Neural crest cell (in vitro differentiated cells): Measurements from ENCODE around the gene RFX3. TPM values are rescaled to one million over a fixed set of nuclear protein-coding genes. Genes with fewer than 3 reads are reported as not detected.

ENCODE experiments used
- DNase-seq: peaks from one replicate; pipeline ENCODE4 v3.0.0; 2021; ENCODE audit warnings: low read depth, mixed read lengths, low spot score
- H3K27ac Mint-ChIP-seq: one replicate; pipeline ENCODE4 v1.8.0; 2021; ENCODE audit warnings: mild to moderate bottlenecking, mixed read lengths; ENCODE audit not compliant: unreplicated experiment
- H3K27me3 Mint-ChIP-seq: 2 replicates; pipeline ENCODE4 v1.8.0; 2021; ENCODE audit warnings: low read depth, mild to moderate bottlenecking, mixed read lengths
- H3K36me3 Mint-ChIP-seq: 2 replicates; pipeline ENCODE4 v1.8.0; 2021; ENCODE audit warnings: low read depth, mild to moderate bottlenecking, mixed read lengths
- H3K4me1 Mint-ChIP-seq: 2 replicates; pipeline ENCODE4 v1.8.0; 2021; ENCODE audit warnings: mixed read lengths
- H3K4me3 Mint-ChIP-seq: one replicate; pipeline ENCODE4 v1.8.0; 2021; ENCODE audit warnings: mild to moderate bottlenecking, mixed read lengths
- H3K9me3 Mint-ChIP-seq: 2 replicates; pipeline ENCODE4 v1.8.0; 2021; ENCODE audit warnings: mixed read lengths
- CTCF ChIP-seq: fragments of 200-600 bp; sonication (generic); conservative IDR thresholded peaks from 2 replicates; pipeline ENCODE4 v1.5.0; 2021; ENCODE audit warnings: antibody characterized with exemption, mild to moderate bottlenecking
- total RNA-seq: library from RNA; stranded (reverse); gene quantifications from 2 replicates; pipeline ENCODE4 v1.2.1, GENCODE V29; 2021

Gene RFX3
- total RNA-seq, 1 donor from 2014 or later: 46.9 TPM

- no peaks in the 10 kb centered on the region for H3K27me3 Mint-ChIP-seq
- no peak for DNase-seq
- H3K4me3 Mint-ChIP-seq: no peak overlapping the region
- TF ChIP-seq CTCF: no peak
- no peaks in the 10 kb centered on the region for H3K4me1 Mint-ChIP-seq
- H3K27ac Mint-ChIP-seq: no peak overlapping the region
- no peaks in the 10 kb centered on the region for H3K9me3 Mint-ChIP-seq
- peaks cover 9% of the 10 kb centered on the region for H3K36me3 Mint-ChIP-seq
Measured at GRCh38 chr9:3235497-3235896, 290.3 kb downstream of the RFX3 start.

GRCh38 chr9:3224931-3225330 is 300.9 kb downstream of the RFX3 start:
- Mint-ChIP-seq H3K27me3 (no peaks in the 10 kb centered on the region), H3K36me3 (peaks cover 9% of the 10 kb centered on the region), H3K9me3 (no peaks in the 10 kb centered on the region), H3K27ac (no peak overlapping the region), H3K4me1 (peaks cover 6% of the 10 kb centered on the region), H3K4me3 (no peak overlapping the region)
- no peak for TF ChIP-seq CTCF
- no peak for DNase-seq

- no peak for DNase-seq
- no peak overlapping the region for H3K27ac Mint-ChIP-seq
- H3K4me1 Mint-ChIP-seq: peaks cover 3% of the 10 kb centered on the region
- no peaks in the 10 kb centered on the region for H3K27me3 Mint-ChIP-seq
- TF ChIP-seq CTCF: no peak
- H3K9me3 Mint-ChIP-seq: no peaks in the 10 kb centered on the region
- no peaks in the 10 kb centered on the region for H3K36me3 Mint-ChIP-seq
- H3K4me3 Mint-ChIP-seq: no peak overlapping the region
Measured at GRCh38 chr9:3215658-3216057, 310.1 kb downstream of the RFX3 start.

GRCh38 chr9:3214741-3215140 is 311.1 kb downstream of the RFX3 start:
- no peak for TF ChIP-seq CTCF
- Mint-ChIP-seq H3K27me3 (no peaks in the 10 kb centered on the region), H3K36me3 (no peaks in the 10 kb centered on the region), H3K4me1 (no peaks in the 10 kb centered on the region), H3K9me3 (no peaks in the 10 kb centered on the region), H3K27ac (no peak overlapping the region), H3K4me3 (no peak overlapping the region)
- DNase-seq: no peak

- DNase-seq: no peak
- TF ChIP-seq CTCF: no peak
- Mint-ChIP-seq H3K27me3 (no peaks in the 10 kb centered on the region), H3K27ac (no peak overlapping the region), H3K4me3 (no peak overlapping the region), H3K36me3 (no peaks in the 10 kb centered on the region), H3K9me3 (no peaks in the 10 kb centered on the region), H3K4me1 (no peaks in the 10 kb centered on the region)
Measured at GRCh38 chr9:3205421-3206095, 320.2 kb downstream of the RFX3 start.
